Astrocyte of the spinal cord (primary cell): ENCODE measurements around the gene OAS2.

Experiments used
- DNase-seq: peaks from one replicate; pipeline ENCODE4 v3.0.0; 2011; ENCODE audit warnings: low read depth, low spot score
- H3K4me3 ChIP-seq: 2 replicates; pipeline ENCODE4 v1.5.1; 2011; ENCODE audit warnings: low read depth, mild to moderate bottlenecking, low read length, moderate library complexity
- in situ Hi-C: cut with HindIII; loops from 2 replicates; pipeline ENCODE4 v1.10.0; 2017; ENCODE audit warnings: low sequenced_read_pairs
- TF ChIP-seq, protein P1 (sequence below): IDR thresholded peaks from 2 replicates; pipeline ENCODE4 v1.5.1; 2012; ENCODE audit warnings: low read depth, mild to moderate bottlenecking, low read length, inconsistent platforms

Gene OAS2

DNA sequence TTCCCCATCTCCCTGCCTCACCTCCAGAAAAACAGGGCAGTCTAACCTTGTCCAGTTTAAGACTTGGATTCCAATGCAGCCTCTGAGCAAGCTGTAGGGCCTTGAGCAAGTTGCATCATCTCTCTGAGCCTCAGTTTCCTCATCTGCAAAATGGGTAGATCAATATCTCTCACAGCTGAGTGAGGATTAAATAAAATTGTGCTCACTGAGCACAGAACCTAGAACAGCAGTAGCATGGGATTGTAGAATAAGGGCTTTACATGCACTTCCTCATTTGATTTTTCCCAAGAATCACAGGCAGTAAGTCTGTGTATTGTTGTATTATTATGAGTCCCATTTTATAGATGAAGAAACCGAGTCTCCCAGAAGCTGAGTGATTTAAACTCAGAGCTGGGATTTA is 80.2 kb downstream of the OAS2 start:
- DNase-seq = no peak
- TF ChIP-seq, protein P1, sequence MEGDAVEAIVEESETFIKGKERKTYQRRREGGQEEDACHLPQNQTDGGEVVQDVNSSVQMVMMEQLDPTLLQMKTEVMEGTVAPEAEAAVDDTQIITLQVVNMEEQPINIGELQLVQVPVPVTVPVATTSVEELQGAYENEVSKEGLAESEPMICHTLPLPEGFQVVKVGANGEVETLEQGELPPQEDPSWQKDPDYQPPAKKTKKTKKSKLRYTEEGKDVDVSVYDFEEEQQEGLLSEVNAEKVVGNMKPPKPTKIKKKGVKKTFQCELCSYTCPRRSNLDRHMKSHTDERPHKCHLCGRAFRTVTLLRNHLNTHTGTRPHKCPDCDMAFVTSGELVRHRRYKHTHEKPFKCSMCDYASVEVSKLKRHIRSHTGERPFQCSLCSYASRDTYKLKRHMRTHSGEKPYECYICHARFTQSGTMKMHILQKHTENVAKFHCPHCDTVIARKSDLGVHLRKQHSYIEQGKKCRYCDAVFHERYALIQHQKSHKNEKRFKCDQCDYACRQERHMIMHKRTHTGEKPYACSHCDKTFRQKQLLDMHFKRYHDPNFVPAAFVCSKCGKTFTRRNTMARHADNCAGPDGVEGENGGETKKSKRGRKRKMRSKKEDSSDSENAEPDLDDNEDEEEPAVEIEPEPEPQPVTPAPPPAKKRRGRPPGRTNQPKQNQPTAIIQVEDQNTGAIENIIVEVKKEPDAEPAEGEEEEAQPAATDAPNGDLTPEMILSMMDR = no peak
- in situ Hi-C loops = no loop called here
- no peak overlapping the region for H3K4me3 ChIP-seq

DNA sequence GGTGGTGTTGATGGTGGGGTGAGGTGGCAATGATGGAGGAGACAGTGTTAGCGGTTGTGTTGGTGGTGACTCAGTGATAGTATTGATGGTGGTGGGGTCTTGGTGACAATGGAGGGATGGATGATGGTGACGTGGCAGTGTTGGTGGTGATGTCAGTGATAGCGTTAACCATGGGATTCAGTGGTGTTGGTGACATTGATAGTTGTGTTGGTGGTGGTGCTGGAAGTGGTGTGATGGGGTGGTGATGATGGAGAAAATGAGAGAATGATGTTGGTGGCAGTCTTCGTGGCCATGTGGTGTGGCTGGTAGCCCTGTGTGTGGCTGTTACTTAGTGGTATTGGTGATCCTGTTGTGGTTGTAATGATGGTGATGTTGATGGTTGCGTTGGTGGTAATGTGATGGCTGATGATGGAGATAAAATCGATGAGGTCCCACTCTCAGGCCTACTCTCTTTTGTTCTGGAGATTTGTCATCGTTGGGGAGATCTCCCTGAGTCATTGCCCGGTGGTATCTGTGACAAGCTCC is 80.8 kb downstream of the OAS2 start:
- TF ChIP-seq, protein P1 = no peak
- in situ Hi-C loops = no loop called here
- no peak overlapping the region for H3K4me3 ChIP-seq
- no peak for DNase-seq

DNA sequence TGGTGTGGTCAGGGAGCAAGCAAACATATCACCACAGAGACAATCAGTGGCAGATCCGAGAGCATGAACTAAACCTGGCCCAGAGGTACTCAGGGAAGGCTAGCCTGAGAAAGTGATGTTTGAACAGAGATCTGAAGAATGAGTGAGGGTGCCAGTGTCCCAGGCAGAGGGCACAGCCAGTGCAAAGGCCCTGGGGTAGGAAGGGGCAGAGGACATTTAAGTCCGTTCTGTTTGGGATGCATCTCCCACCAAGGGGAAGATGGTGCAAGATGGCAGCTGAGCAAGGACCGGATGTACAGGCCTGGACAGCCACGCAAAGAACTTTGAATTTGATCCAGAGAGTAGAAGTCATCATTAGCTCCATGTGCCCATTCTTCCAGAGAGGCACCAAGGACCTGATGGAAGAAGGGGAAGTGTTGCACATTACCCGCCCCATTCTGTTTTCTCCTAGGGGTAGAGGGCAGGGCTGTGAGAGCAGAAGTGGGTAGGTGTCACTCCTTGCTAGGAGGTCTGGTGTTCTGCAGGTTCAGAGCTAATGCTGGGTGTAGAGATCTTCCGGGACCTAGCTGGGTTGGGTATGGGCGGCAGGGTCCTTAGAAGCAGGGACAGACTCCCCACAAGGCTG is 82.1 kb downstream of the OAS2 start:
- DNase-seq = no peak
- in situ Hi-C loops = no loop called here
- no peak overlapping the region for H3K4me3 ChIP-seq
- TF ChIP-seq, protein P1 = no peak

DNA sequence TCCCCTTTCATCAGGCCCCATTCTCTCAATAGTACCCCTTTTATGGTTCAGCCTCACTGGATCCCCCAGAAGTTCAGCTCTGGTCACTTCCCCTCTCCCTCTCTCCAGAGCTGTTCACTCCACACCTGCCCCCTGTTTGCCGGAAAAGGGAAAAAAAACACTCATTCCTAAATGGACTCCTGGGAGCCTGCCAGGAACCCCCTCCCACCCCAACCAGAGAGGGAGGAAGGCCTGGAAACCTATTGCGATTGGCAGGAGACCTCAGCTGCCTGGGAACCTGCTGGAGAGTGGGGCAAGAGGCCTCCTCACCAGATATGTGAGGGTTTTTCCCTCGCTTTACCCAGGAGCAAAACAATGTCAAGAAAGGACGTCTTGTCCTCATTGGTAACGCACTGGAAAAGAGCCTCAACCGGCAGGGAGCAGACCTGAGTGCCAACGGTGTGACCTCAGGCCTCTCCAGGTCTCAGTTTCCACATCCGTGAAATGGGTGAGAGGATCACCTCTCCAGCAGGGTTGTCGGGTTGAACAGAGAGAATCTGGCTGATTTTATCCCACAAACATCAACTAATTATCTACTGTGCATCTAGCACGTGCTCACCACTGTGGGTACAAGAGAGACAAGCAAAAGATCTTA is 82.9 kb downstream of the OAS2 start:
- in situ Hi-C loops = no loop called here
- TF ChIP-seq, protein P1 = no peak

More for the DNA sequence above, 82.9 kb downstream of the OAS2 start:
- DNase-seq = no peak
- H3K4me3 ChIP-seq = no peak overlapping the region
